GM19468 (cell line): Measurements from ENCODE around the gene CDC34.

Source experiments
- ATAC-seq: cut with Tn5 transposase; IDR thresholded peaks from one replicate; pipeline ENCODE4 v1.9.1; 2021; ENCODE audit warnings: mild to moderate bottlenecking, moderate library complexity, moderate number of reproducible peaks; ENCODE audit not compliant: unreplicated experiment; ENCODE audit errors: extremely low read depth

CDC34 gene

GRCh38 chr19:538641-539428, 7.3 kb downstream of the CDC34 start:
- no peak for ATAC-seq

GRCh38 chr19:539429-540030, 8.0 kb downstream of the CDC34 start:
- ATAC-seq, result no peak

GRCh38 chr19:540867-541637, 9.5 kb downstream of the CDC34 start:
- ATAC-seq, result no peak

GRCh38 chr19:541699-542098, 10.1 kb downstream of the CDC34 start:
- no peak for ATAC-seq

GRCh38 chr19:542173-542866, 10.8 kb downstream of the CDC34 start:
- no peak for ATAC-seq

- no peak for ATAC-seq
Observed at GRCh38 chr19:543910-544608, 12.5 kb downstream of the CDC34 start, which contains the start of gene GZMM. TSS of gene GZMM (plus strand) at chr19:544053. CDS start at chr19:544072, 19 bp downstream.

- no peak for ATAC-seq
Observed at GRCh38 chr19:547117-547516, 15.6 kb downstream of the CDC34 start.

- no peak for ATAC-seq
Observed at GRCh38 chr19:547836-548720, 16.5 kb downstream of the CDC34 start.

- ATAC-seq, result no peak
Observed at GRCh38 chr19:548886-549830, 17.6 kb downstream of the CDC34 start.

- no peak for ATAC-seq
Observed at GRCh38 chr19:554817-555216, 23.3 kb downstream of the CDC34 start.

- no peak for ATAC-seq
Observed at GRCh38 chr19:555474-555808, 23.9 kb downstream of the CDC34 start.

- no peak for ATAC-seq
Observed at GRCh38 chr19:556611-557382, 25.2 kb downstream of the CDC34 start.

- no peak for ATAC-seq
Observed at GRCh38 chr19:558770-559439, 27.3 kb downstream of the CDC34 start.

- no peak for ATAC-seq
Observed at GRCh38 chr19:560121-560520, 28.6 kb downstream of the CDC34 start.

GRCh38 chr19:566403-566802, 34.8 kb downstream of the CDC34 start:
- ATAC-seq, result no peak

GRCh38 chr19:566844-567243, 35.3 kb downstream of the CDC34 start:
- no peak for ATAC-seq
